Myometrial cell (primary cell): Measurements from ENCODE around the gene NUTM2G. TPM values are rescaled to one million over a fixed set of nuclear protein-coding genes. Genes with fewer than 3 reads are reported as not detected.

Source experiments
- total RNA-seq: library from RNA; depleted of rRNA; stranded (reverse); fragments of >200 nt; gene quantifications from 2 replicates; pipeline ENCODE4 v1.2.3, GENCODE V29; 2015

NUTM2G gene, protein sequence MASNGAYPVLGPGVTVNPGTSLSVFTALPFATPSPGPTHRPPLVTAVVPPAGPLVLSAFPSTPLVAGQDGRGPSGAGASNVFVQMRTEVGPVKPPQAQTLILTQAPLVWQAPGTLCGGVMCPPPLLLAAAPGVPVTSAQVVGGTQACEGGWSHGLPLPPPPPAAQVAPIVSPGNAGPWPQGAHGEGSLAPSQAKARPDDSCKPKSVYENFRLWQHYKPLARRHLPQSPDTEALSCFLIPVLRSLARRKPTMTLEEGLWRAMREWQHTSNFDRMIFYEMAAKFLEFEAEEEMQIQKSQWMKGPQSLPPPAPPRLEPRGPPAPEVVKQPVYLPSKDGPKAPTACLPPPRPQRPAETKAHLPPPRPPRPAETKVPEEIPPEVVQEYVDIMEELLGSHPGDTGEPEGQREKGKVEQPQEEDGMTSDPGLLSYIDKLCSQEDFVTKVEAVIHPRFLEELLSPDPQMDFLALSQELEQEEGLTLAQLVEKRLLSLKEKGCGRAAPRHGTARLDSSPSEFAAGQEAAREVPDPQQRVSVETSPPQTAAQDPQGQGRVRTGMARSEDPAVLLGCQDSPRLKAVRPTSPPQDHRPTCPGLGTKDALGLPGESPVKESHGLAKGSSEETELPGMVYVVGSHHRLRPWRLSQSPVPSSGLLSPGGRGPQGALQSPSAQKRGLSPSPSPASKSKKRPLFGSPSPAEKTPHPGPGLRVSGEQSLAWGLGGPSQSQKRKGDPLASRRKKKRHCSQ
- total RNA-seq: not detected in 2 replicates

GRCh38 chr9:96928543-96928942, at the start of gene NUTM2G:
Gene NUTM2G (plus strand): TSS chr9:96928843. CDS start chr9:96929025, 182 bp downstream.

Other genes starting within 250 kb of the NUTM2G start
- gene ZNF510, start 150.8 kb upstream of the NUTM2G start, total RNA-seq: 6.2 and 11.8 TPM in 2 replicates
- gene ZNF782, start 74.3 kb upstream of the NUTM2G start, total RNA-seq: 0.71 and 1.2 TPM in 2 replicates
- 0.86 and 1.2 TPM in 2 replicates for gene CTSV, start 110.3 kb downstream of the NUTM2G start, total RNA-seq